Smooth muscle cell (in vitro differentiated cells): Measurements from ENCODE around the gene HAPLN2. TPM values are rescaled to one million over a fixed set of nuclear protein-coding genes. Genes with fewer than 3 reads are reported as not detected.
A peak's percentile ranks its signal among the peaks of the same experiment; 100 is the strongest.

Source experiments
- DNase-seq: peaks from one replicate; lab custom pipeline; 2025; ENCODE audit not compliant: unreplicated experiment; lab: John Stamatoyannopoulos, UW
- H2AFZ ChIP-seq: fragments of 200-600 bp; sonication (generic); 2 replicates; pipeline ENCODE4 v1.6.0; 2016; ENCODE audit warnings: antibody characterized with exemption, low read depth, mild to moderate bottlenecking
- H3F3A ChIP-seq: fragments of 200-600 bp; sonication (generic); 2 replicates; pipeline ENCODE4 v1.6.0; 2017; ENCODE audit warnings: antibody characterized with exemption, low read depth
- H3K27ac ChIP-seq: fragments of 200-600 bp; sonication (generic); 2 replicates; pipeline ENCODE4 v1.5.1; 2016; ENCODE audit warnings: low read depth, mild to moderate bottlenecking
- H3K27me3 ChIP-seq: fragments of 200-600 bp; sonication (generic); 2 replicates; pipeline ENCODE4 v1.6.1; 2016; ENCODE audit warnings: low read depth, mild to moderate bottlenecking
- H3K36me3 ChIP-seq: fragments of 200-600 bp; sonication (generic); 2 replicates; pipeline ENCODE4 v1.5.1; 2016; ENCODE audit warnings: low read depth
- H3K4me1 ChIP-seq: fragments of 200-600 bp; sonication (generic); 2 replicates; pipeline ENCODE4 v1.5.1; 2016; ENCODE audit warnings: low read depth
- H3K4me2 ChIP-seq: fragments of 200-600 bp; sonication (generic); 2 replicates; pipeline ENCODE4 v1.6.0; 2016; ENCODE audit warnings: mild to moderate bottlenecking
- H3K4me3 ChIP-seq: fragments of 200-600 bp; sonication (generic); 2 replicates; pipeline ENCODE4 v1.5.1; 2016; ENCODE audit warnings: mild to moderate bottlenecking
- H3K79me2 ChIP-seq: fragments of 200-600 bp; sonication (generic); 2 replicates; pipeline ENCODE4 v1.6.0; 2016; ENCODE audit warnings: low read depth, mild to moderate bottlenecking
- H3K9ac ChIP-seq: fragments of 200-600 bp; sonication (generic); 2 replicates; pipeline ENCODE4 v1.6.0; 2016; ENCODE audit warnings: low read depth
- H3K9me3 ChIP-seq: fragments of 200-600 bp; sonication (generic); replicated peaks from 2 replicates; pipeline ENCODE4 v1.5.1; 2016; ENCODE audit warnings: low read depth
- H4K20me1 ChIP-seq: fragments of 200-600 bp; sonication (generic); 2 replicates; pipeline ENCODE4 v1.6.0; 2016; ENCODE audit warnings: low read depth
- WGBS: methylation state at CpG from one replicate; pipeline ENCODE4 v1.1.7; 2016; ENCODE audit warnings: low lambda C conversion rate; 5-methylcytosine and 5-hydroxymethylcytosine counted together
- polyA plus RNA-seq: library from polyadenylated mRNA; unstranded; fragments of >200 nt; fragmentation: Nextera tagmentation; extraction: Ambion mirVana; gene quantifications from 2 replicates; pipeline ENCODE4 v1.2.1, GENCODE V29; 2016
- total RNA-seq: library from RNA; depleted of rRNA; stranded (reverse); fragments of >200 nt; gene quantifications from 2 replicates; pipeline ENCODE4 v1.2.3, GENCODE V29; 2014
- TF ChIP-seq, protein P1 (sequence below): fragments of 200-600 bp; sonication (generic); IDR thresholded peaks from 2 replicates; pipeline ENCODE4 v1.5.1; 2017; ENCODE audit warnings: borderline replicate concordance, mild to moderate bottlenecking, antibody characterized with exemption; ENCODE audit not compliant: insufficient read depth, poor library complexity, severe bottlenecking

Gene HAPLN2
- total and polyA plus RNA-seq, 2 experiments from 2014 or later, result 1.00 TPM; not detected in 1

DNA sequence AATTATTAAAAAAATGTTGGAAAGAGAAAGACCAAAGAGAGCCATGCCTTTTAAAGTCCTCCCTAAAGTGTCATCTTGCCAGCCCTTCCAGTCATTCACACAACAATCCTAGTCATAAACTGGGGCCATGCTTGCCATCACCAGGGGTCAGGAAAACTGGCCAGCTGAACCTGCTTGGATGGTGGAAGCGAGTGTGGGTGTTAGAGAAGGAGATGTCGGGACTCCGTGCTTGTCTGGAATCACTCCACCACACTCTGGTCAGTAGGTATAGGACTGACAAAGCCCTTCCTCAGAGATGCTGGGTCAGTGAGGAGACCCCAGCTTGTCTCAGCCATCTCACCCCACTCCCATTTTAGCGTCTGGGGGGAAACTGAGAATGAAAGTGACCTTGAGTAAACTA, 3.3 kb upstream of the HAPLN2 start:
- no peak overlapping the region for H3K27ac ChIP-seq
- H4K20me1 ChIP-seq, result no peaks in the 10 kb centered on the region
- no peak overlapping the region for H3K9ac ChIP-seq
- H3K79me2 ChIP-seq, result no peaks in the 10 kb centered on the region
- peak overlapping the region; percentile 67 for H3K4me2 ChIP-seq
- no peaks in the 10 kb centered on the region for H3K4me1 ChIP-seq
- peaks cover 19% of the 10 kb centered on the region for H3K27me3 ChIP-seq
- H3K36me3 ChIP-seq, result no peaks in the 10 kb centered on the region
- 30% methylated on average over 4 of the region's 4 CpGs for WGBS
- no peak for DNase-seq
- no peaks in the 10 kb centered on the region for H3K9me3 ChIP-seq
- no peaks in the 10 kb centered on the region for H3F3A ChIP-seq
- H2AFZ ChIP-seq, result no peak overlapping the region
- no peak overlapping the region for H3K4me3 ChIP-seq
- TF ChIP-seq, protein P1, sequence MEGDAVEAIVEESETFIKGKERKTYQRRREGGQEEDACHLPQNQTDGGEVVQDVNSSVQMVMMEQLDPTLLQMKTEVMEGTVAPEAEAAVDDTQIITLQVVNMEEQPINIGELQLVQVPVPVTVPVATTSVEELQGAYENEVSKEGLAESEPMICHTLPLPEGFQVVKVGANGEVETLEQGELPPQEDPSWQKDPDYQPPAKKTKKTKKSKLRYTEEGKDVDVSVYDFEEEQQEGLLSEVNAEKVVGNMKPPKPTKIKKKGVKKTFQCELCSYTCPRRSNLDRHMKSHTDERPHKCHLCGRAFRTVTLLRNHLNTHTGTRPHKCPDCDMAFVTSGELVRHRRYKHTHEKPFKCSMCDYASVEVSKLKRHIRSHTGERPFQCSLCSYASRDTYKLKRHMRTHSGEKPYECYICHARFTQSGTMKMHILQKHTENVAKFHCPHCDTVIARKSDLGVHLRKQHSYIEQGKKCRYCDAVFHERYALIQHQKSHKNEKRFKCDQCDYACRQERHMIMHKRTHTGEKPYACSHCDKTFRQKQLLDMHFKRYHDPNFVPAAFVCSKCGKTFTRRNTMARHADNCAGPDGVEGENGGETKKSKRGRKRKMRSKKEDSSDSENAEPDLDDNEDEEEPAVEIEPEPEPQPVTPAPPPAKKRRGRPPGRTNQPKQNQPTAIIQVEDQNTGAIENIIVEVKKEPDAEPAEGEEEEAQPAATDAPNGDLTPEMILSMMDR, result no peak

DNA sequence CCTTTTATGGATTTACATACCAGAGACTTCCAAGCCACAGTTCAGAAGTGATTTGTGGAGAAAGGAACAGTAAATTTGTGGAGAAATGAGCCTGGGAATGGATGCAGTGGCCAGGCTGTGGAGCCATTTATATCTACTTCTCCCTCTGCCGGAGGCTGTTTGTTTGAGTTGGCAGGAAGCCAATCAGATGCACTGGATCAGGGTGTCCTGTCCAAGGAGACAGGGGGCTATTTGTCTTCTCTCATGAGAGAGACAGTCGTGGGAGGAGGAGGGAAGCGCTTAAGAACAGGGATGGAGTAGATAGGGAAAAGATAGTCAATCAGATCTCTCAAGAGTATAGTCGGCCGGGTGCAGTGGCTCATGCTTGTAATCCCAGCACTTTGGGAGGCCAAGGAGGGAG, 2.8 kb upstream of the HAPLN2 start:
- H3K4me3 ChIP-seq, result no peak overlapping the region
- H3K79me2 ChIP-seq, result no peaks in the 10 kb centered on the region
- no peaks in the 10 kb centered on the region for H3K4me1 ChIP-seq
- H3K9ac ChIP-seq, result no peak overlapping the region
- H2AFZ ChIP-seq, result no peak overlapping the region
- H3F3A ChIP-seq, result no peaks in the 10 kb centered on the region
- 20% methylated on average over 5 of the region's 5 CpGs for WGBS
- no peaks in the 10 kb centered on the region for H4K20me1 ChIP-seq
- H3K27me3 ChIP-seq, result peaks cover 24% of the 10 kb centered on the region
- H3K27ac ChIP-seq, result no peak overlapping the region
- H3K9me3 ChIP-seq, result no peaks in the 10 kb centered on the region
- H3K4me2 ChIP-seq, result peak overlapping the region; percentile 67
- no peaks in the 10 kb centered on the region for H3K36me3 ChIP-seq
- TF ChIP-seq, protein P1, result no peak
- DNase-seq, result no peak

DNA sequence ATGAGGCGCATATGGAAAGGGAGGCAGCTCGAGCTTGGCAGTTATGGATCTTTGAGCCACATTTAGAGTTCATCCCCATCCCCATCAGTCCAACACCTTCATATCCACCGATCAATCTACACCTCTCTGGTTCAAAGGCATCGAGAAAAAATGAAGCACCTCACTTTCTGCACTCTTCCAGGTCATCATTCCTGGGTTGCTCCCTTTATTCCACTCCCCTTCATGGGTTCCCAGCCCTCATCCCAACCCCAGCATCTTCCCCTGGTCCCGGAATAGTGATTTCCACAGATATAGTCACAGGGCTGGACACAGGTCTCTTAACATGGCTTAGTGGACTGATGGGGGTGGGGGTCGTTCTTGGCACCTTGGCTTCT, 354 bp downstream of the HAPLN2 start:
- TF ChIP-seq, protein P1, result no peak
- Histone ChIP-seq H3K4me1 (no peaks in the 10 kb centered on the region), H3K27me3 (peaks cover 54% of the 10 kb centered on the region), H3K4me2 (no peak overlapping the region), H3K4me3 (no peak overlapping the region), H3K79me2 (no peaks in the 10 kb centered on the region), H3F3A (no peaks in the 10 kb centered on the region), H2AFZ (no peak overlapping the region), H3K9me3 (no peaks in the 10 kb centered on the region), H3K9ac (no peak overlapping the region), H3K36me3 (no peaks in the 10 kb centered on the region), H4K20me1 (no peaks in the 10 kb centered on the region), H3K27ac (no peak overlapping the region)
- WGBS, result 39% methylated on average over 6 of the region's 6 CpGs
- no peak for DNase-seq

DNA sequence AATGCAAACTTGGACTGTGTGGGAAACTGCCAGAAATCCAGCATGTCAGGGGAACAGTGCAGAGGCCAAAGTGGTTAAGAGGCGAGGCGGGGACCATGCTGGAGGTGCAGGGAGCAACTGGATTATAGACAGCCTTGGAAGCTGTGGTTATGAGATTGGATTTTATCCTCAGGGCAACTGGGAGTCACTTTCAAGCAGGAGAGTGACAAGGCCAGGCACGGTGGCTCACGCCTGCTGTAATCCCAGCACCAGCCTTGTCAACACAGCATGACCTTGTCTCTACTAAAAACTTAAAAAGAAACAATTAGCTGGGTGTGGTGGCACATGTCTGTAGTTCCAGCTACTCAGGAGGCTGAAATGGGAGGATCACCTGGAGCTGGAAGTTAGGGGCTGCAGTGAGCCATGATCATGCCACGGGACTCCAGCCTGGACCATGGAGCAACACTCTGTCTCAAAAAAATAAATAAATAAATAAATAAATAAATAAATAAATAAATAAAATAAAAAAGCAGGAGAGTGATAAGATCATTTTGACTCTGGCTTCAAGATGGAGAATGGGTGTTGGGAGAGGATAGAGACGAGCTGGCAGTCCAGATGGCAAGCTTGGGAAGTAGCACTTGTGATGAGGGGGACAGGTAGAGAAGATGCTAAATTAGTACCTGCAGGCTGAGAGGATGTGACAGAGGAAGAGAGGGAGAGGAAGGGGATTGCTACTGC, 3.5 kb downstream of the HAPLN2 start:
- Histone ChIP-seq H3K27me3 (peaks cover 78% of the 10 kb centered on the region), H4K20me1 (no peaks in the 10 kb centered on the region), H3F3A (no peaks in the 10 kb centered on the region), H3K27ac (no peak overlapping the region), H3K79me2 (no peaks in the 10 kb centered on the region), H3K4me2 (no peak overlapping the region), H2AFZ (no peak overlapping the region), H3K36me3 (no peaks in the 10 kb centered on the region), H3K9ac (no peak overlapping the region), H3K9me3 (no peaks in the 10 kb centered on the region), H3K4me1 (peaks cover 8% of the 10 kb centered on the region), H3K4me3 (no peak overlapping the region)
- 74% methylated on average over 6 of the region's 6 CpGs for WGBS
- TF ChIP-seq, protein P1, result no peak
- no peak for DNase-seq
